Activated B cell treated with CpG ODN at 0.5 μM for 24 hours (primary cell): ENCODE measurements around the gene TYMS. TPM values are rescaled to one million over a fixed set of nuclear protein-coding genes. Genes with fewer than 3 reads are reported as not detected.

Source experiments
- ATAC-seq: fragments of 200-7000 bp; cut with Tn5 transposase; one replicate; pipeline ENCODE4 v1.10.0; 2021; ENCODE audit warnings: low read depth, mild to moderate bottlenecking, moderate library complexity
- CTCF ChIA-PET: fragments of 350-600 bp; sonication (Branson Sonifier 250); formaldehyde crosslinking; loops from one replicate; lab custom pipeline; 2021; ENCODE audit warnings: antibody characterized with exemption; lab: Charles Lee
- POLR2A ChIA-PET: fragments of 350-600 bp; sonication (Branson Sonifier 250); formaldehyde crosslinking; loops from one replicate; lab custom pipeline; 2021; ENCODE audit warnings: antibody characterized with exemption; lab: Charles Lee
- DNase-seq: peaks from one replicate; pipeline ENCODE4 v3.0.0; 2022
- H3K27ac Mint-ChIP-seq: one replicate; pipeline ENCODE4 v1.8.0; 2020; ENCODE audit warnings: mixed read lengths
- H3K27me3 Mint-ChIP-seq: one replicate; pipeline ENCODE4 v1.8.0; 2021; ENCODE audit warnings: mixed read lengths
- H3K36me3 Mint-ChIP-seq: one replicate; pipeline ENCODE4 v1.8.0; 2021; ENCODE audit warnings: low read depth, mixed read lengths
- H3K4me1 Mint-ChIP-seq: one replicate; pipeline ENCODE4 v1.8.0; 2021; ENCODE audit warnings: mixed read lengths
- H3K4me3 Mint-ChIP-seq: one replicate; pipeline ENCODE4 v1.8.0; 2020; ENCODE audit warnings: mild to moderate bottlenecking, mixed read lengths
- H3K9me3 Mint-ChIP-seq: one replicate; pipeline ENCODE4 v1.8.0; 2020; ENCODE audit warnings: mixed read lengths
- intact Hi-C: fragments of 100-400 bp; cut with micrococcal nuclease; formaldehyde crosslinking; loops from one replicate; pipeline ENCODE4 v1.15.1; 2024
- total RNA-seq: library from RNA; stranded (reverse); gene quantifications from 2 replicates; pipeline ENCODE4 v1.2.3, GENCODE V29; 2022
- TF ChIP-seq, protein P1 (sequence below): fragments of 200-600 bp; IDR thresholded peaks from one replicate; pipeline ENCODE4 v1.8.0; 2022; ENCODE audit warnings: antibody characterized with exemption, mild to moderate bottlenecking

The TYMS gene
- total RNA-seq, 1 donor from 2014 or later, result 4.0 TPM

DNA sequence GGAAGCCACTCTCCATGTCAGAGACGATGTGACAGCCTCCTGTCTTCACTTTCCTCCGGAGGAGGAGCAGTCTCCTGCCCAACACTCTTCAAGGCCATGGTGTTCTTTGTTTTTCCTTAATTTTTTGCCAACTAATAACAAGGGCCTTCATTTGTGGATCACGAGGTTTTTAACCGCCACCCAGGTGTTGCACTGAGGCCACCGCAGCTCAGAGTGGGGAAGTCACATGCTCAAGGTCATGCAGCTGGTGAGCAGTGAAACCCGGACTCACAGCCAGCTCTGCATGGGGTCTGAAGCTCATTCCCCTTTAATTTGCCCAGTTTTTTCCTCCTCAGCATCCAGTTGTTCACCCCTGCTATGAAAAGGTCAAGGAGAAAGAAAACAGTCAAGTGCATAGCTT, 35.4 kb downstream of the TYMS start:
- no peak for ATAC-seq
- DNase-seq, result no peak
- H3K4me1 Mint-ChIP-seq, result no peaks in the 10 kb centered on the region
- no peak overlapping the region for H3K4me3 Mint-ChIP-seq
- H3K27me3 Mint-ChIP-seq, result no peaks in the 10 kb centered on the region
- ChIA-PET POLR2A (no interaction called here), CTCF (no interaction called here)
- H3K27ac Mint-ChIP-seq, result no peak overlapping the region
- TF ChIP-seq, protein P1, sequence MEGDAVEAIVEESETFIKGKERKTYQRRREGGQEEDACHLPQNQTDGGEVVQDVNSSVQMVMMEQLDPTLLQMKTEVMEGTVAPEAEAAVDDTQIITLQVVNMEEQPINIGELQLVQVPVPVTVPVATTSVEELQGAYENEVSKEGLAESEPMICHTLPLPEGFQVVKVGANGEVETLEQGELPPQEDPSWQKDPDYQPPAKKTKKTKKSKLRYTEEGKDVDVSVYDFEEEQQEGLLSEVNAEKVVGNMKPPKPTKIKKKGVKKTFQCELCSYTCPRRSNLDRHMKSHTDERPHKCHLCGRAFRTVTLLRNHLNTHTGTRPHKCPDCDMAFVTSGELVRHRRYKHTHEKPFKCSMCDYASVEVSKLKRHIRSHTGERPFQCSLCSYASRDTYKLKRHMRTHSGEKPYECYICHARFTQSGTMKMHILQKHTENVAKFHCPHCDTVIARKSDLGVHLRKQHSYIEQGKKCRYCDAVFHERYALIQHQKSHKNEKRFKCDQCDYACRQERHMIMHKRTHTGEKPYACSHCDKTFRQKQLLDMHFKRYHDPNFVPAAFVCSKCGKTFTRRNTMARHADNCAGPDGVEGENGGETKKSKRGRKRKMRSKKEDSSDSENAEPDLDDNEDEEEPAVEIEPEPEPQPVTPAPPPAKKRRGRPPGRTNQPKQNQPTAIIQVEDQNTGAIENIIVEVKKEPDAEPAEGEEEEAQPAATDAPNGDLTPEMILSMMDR, result no peak
- no peaks in the 10 kb centered on the region for H3K9me3 Mint-ChIP-seq
- intact Hi-C loops, result no loop called here
- H3K36me3 Mint-ChIP-seq, result peaks cover 4% of the 10 kb centered on the region

DNA sequence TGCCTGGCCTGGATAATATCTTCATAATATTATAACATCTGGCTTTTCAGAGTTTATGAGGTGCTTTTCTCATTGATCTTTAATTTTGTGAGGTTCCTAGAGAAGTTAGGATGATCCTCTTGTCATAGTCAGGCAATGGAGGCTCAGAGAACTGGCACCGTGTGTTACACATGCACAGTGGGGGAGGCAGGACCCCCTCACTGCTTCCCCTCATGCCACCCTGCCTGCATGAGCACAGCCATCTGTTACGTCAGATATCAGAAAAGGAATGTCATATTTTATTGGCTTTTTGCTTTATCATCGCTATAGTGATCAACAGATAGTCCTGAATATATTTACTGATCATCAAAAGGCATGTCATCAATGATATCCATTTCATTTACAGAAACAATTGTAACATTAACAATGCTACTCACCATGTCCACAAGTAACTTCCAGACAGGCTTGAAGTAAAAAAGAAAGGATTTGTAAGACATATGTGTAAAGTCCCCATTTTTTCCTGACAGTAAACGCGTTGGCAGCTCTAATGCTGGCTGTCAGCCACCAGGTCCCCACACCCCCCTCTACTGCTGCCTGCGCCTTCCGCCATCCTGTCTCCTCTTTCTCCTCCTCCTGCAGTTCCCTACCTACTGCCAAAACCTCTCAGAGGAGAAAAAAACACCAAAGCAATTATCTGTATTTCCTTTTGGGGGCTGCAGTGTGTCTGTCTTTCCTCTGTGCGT, 36.2 kb downstream of the TYMS start:
- intact Hi-C loops, result no loop called here

DNA sequence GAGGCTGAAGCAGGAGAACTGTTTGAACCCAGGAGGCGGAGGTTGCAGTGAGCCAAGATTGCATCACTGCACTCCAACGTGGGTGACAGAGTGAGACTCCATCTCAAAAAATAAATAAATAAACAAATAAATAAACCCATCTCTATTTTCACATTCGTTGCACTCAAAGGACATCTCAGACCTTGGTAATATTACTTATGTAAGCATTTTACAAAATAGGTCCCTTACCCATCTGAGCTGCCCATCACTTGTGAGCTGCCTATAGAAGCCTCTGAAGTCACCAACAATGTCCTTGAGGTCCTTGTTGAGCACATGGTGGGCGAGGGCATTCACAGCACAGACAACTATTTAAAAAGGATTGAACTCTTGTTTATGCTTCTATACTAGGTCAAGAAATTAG, 39.6 kb downstream of the TYMS start:
- TF ChIP-seq, protein P1, result no peak
- ChIA-PET POLR2A (no interaction called here), CTCF (no interaction called here)
- ATAC-seq (no peak), DNase-seq (no peak)
- no peaks in the 10 kb centered on the region for H3K27me3 Mint-ChIP-seq
- intact Hi-C loops, result no loop called here
- no peaks in the 10 kb centered on the region for H3K9me3 Mint-ChIP-seq
- H3K4me1 Mint-ChIP-seq, result no peaks in the 10 kb centered on the region
- peaks cover 4% of the 10 kb centered on the region for H3K36me3 Mint-ChIP-seq
- no peak overlapping the region for H3K4me3 Mint-ChIP-seq
- no peak overlapping the region for H3K27ac Mint-ChIP-seq

More for the DNA sequence above, 36.2 kb downstream of the TYMS start:
- H3K9me3 Mint-ChIP-seq, result no peaks in the 10 kb centered on the region
- H3K36me3 Mint-ChIP-seq, result peaks cover 4% of the 10 kb centered on the region
- ChIA-PET POLR2A (no interaction called here), CTCF (no interaction called here)
- DNase-seq (no peak), ATAC-seq (no peak)
- H3K27ac Mint-ChIP-seq, result no peak overlapping the region
- no peaks in the 10 kb centered on the region for H3K4me1 Mint-ChIP-seq
- no peaks in the 10 kb centered on the region for H3K27me3 Mint-ChIP-seq
- TF ChIP-seq, protein P1, result no peak
- H3K4me3 Mint-ChIP-seq, result no peak overlapping the region

DNA sequence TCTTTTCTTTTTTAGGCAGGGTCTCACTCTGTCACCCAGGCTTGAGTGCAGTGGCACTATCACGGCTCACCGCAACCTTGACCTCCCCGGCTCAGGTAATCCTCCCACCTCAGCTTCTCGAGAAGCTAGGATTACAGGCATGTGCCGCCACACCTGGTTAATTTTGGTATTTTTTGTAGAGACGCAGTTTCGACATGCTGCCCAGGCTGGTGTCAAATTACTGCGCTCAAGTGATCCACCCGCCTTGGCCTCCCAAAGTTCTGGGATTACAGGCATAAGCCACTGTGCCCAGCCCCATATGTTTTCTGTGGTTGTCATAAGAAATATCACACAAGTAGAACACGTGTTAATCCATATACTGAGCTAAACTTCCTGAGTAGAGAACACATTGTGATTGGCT, 40.3 kb downstream of the TYMS start:
- Mint-ChIP-seq H3K4me3 (no peak overlapping the region), H3K27me3 (no peaks in the 10 kb centered on the region), H3K36me3 (peaks cover 4% of the 10 kb centered on the region), H3K9me3 (no peaks in the 10 kb centered on the region), H3K27ac (no peak overlapping the region), H3K4me1 (no peaks in the 10 kb centered on the region)
- CTCF ChIA-PET, result no interaction called here
- DNase-seq (no peak), ATAC-seq (no peak)
- POLR2A ChIA-PET, result no interaction called here
- intact Hi-C loops, result no loop called here
- TF ChIP-seq, protein P1, result no peak

DNA sequence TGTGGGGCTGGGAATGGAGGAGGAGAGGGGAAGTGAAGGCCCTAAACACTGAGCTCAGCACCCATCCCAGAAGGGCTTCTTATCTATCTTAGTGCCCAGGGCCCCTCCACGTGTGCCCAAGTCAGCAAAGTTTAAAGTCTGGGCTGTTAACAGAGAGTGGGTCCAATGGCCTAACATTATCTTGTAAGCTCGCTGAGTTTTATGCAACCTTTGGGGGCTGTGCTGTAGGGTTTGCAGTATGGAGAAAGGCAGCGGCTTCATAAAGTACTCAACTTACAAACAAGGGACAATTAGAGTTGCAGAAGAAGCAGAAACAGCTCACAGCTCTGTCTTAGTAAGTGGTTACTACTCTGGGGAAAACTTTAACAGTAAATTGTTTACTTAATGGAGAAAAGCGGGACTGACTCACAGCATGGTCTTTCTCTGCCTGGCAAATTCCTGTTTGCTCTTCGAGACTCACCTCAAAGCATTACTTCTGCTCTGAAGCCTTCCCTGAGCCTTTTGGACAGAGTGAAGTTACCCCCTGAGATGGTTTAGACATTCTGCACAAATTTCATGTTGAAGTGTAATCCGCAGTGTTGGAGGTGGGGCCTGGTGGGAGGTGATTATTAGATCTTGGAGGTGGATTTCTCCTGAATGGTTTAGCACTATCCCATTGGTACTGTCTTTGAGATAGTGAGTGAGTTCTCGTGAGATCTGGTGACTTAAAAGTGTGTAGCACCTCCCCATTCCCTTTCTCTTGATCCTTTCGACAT, 45.9 kb downstream of the TYMS start:
- ChIA-PET CTCF (no interaction called here), POLR2A (no interaction called here)
- TF ChIP-seq, protein P1, result no peak
- Mint-ChIP-seq H3K27me3 (no peaks in the 10 kb centered on the region), H3K4me1 (no peaks in the 10 kb centered on the region), H3K36me3 (no peaks in the 10 kb centered on the region), H3K4me3 (no peak overlapping the region), H3K27ac (no peak overlapping the region), H3K9me3 (no peaks in the 10 kb centered on the region)
- intact Hi-C loops, result no loop called here
- DNase-seq (no peak), ATAC-seq (no peak)
